ENCODE measurements around the gene RET.

Gene RET

DNA sequence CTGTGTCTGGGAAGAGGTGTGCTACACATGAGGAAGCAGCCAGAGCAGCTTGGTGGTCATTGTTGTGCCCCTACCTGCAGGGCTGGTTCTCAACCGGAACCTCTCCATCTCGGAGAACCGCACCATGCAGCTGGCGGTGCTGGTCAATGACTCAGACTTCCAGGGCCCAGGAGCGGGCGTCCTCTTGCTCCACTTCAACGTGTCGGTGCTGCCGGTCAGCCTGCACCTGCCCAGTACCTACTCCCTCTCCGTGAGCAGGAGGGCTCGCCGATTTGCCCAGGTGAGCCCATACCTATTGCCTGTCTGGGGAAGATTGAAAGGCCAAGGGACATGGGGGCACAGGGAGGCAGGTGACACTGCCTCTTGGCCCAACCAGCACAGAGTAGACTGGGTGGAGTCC is 32.1 kb downstream of the RET start:
- DNase-seq (ENCODE audit: low spot score) = no peak

DNA sequence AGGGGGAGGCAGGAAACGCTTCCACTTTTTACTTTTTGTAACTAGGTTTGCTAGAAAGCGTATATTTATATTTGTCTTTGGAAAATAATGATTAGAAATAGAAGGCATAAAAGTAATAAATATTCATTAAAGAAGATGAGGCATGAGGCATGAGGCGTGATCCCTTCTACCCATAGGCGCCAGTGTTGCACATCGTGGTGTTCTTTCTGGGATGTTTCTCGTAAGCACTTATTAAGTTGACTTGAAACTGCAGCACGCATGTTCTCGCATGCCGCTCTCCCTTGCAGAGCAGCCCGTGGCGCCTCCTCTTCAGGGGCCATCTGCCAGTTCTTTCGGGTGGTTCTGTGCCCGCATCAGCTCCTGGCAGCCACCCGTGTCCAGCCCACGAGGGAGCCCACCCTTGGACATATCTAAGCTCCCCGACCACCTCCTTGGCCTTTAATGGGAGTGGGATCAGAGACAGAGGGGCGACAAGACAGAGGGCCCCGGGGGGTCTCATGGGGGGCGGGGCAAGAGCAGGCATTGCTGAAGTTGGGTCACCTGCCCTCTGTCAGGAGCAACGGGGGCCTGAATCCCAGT is 32.9 kb downstream of the RET start:
- no peak for DNase-seq (ENCODE audit: low spot score)

DNA sequence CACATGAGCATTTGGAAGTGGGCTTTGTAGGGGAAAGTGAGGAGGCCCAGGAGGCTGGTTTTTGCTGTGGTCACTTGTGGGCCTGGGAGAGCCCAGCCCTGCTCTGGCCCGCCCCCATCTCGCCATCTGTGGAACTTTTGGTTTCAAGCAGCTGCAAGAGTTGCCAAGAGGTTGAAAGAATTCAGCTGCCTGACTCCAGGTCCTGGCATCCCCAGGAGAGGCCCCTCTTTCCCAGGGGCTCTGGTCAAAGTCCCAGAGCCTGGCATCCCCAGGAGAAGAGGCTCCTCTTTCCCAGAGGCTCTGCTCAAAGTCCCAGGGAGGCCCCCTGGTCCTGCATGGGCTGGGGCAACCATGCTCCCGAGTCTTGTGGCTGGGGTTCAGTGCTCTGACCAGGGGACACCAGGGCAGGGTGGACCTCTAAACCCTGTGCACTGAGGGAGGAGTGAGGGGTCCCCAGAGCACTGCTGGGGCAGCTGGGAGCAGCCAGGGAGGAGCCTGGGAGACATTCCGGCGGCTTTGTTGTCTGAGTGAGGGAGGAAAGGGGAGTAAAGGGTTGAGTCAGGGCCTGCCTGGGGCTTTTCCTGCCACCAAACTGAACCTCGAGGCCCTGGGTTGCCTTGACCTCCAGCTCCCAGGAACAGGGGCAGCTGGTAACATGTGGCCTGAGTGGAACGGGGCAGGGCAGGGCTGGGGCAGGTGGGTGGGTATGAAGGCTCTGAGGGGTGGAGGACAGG is 33.6 kb downstream of the RET start:
- no peak for DNase-seq (ENCODE audit: low spot score)

DNA sequence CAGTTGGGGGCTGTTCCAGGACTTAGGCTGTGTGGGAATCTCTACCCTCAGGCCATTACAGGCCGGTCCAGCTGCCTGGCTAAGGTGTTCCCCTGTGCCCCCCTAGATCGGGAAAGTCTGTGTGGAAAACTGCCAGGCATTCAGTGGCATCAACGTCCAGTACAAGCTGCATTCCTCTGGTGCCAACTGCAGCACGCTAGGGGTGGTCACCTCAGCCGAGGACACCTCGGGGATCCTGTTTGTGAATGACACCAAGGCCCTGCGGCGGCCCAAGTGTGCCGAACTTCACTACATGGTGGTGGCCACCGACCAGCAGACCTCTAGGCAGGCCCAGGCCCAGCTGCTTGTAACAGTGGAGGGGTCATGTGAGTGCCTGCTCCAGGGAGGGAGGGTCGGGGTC is 34.2 kb downstream of the RET start:
- DNase-seq (ENCODE audit: low spot score) = no peak

DNA sequence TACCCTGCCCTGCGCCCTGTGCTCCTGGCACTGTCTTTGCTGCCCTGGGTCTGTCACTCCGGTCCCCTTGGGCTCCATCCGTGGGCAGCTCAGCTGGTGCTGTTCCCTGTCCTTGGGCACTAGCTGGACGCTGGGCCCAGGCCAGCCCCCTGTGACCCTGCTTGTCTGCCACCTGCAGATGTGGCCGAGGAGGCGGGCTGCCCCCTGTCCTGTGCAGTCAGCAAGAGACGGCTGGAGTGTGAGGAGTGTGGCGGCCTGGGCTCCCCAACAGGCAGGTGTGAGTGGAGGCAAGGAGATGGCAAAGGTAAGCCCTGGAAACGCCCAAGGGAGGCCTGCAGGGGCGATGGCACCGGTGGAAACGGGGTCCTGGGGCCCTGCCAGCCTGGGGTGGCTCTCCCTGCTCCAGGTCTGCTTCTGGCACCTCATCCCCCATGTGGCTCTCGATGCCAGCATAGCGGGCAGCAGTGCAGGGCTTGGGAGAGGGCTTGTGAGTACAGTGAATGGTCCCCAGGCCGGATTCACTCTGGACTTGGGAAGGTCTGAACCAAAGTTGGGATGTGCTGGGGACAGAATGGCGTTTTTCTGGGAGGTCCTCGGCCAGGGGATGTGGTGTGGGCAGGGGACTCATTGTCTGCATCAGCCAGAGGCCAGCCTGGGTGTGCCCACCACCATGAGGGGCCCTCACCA is 35.2 kb downstream of the RET start:
- no peak for DNase-seq (ENCODE audit: low spot score)

DNA sequence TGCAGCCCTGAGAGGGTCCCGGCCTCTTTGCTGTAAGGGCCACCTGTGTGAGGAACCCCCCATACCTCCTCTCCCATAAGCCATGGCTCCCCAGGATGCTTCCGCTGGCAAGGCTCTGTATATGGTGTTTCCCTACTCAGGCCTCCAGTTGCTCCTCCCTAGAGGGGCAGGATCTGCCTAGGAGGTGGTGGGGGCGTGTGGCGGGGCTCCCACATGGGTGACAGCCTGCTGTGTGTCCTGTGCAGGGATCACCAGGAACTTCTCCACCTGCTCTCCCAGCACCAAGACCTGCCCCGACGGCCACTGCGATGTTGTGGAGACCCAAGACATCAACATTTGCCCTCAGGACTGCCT is 35.7 kb downstream of the RET start:
- DNase-seq (ENCODE audit: low spot score) = no peak

DNA sequence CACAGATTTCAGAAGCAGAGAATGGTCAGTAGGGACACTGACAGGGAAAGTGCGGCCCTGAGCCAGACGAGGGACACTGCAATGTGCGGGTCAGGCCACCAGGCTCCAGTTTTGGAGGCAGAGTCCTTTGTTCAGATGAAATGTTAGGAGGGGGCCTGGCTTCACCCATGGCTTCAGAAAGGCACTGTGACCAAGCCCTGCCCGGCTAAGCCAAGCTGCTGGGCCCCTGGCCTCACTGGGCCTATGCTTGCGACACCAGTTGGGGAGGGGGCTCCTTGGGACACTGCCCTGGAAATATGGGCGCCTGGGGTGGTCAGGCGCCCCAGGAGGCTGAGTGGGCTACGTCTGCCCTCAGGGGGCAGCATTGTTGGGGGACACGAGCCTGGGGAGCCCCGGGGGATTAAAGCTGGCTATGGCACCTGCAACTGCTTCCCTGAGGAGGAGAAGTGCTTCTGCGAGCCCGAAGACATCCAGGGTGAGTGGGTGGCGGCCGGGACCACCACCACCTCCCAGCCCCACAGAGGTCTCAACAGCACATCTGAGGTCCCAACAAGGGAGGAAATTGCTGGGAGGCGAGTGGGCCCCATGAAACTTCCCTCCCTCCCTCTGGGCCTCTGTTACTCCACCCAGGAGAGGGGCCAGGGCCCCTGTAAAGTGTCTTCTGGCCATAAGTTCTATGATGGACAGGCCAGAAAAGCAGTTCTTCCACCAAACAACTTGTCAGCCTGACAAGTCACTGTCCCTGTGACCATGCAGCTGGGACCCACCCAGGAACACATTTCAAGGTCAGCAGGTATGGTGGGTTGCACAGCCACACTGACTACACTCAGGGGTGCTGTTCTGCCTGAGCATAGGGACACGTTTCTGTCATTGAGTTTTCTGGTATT is 36.6 kb downstream of the RET start:
- DNase-seq (ENCODE audit: low spot score) = no peak

DNA sequence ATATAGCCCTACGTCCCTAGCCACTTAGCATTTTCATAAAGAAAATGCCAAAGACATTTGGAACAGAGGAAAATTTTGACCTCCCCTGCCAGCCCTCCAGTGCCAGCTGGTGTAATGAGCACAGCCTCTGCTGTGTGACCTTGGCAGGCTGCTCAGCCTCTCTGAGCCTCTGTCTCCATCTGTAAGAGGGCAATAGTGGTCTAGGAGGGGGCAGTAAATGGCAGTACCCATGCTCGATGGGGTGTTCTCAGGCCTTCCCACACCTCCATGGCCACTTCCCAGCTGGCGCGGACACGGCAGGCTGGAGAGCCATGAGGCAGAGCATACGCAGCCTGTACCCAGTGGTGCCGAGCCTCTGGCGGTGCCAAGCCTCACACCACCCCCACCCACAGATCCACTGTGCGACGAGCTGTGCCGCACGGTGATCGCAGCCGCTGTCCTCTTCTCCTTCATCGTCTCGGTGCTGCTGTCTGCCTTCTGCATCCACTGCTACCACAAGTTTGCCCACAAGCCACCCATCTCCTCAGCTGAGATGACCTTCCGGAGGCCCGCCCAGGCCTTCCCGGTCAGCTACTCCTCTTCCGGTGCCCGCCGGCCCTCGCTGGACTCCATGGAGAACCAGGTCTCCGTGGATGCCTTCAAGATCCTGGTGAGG is 37.3 kb downstream of the RET start:
- no peak for DNase-seq (ENCODE audit: low spot score)

DNA sequence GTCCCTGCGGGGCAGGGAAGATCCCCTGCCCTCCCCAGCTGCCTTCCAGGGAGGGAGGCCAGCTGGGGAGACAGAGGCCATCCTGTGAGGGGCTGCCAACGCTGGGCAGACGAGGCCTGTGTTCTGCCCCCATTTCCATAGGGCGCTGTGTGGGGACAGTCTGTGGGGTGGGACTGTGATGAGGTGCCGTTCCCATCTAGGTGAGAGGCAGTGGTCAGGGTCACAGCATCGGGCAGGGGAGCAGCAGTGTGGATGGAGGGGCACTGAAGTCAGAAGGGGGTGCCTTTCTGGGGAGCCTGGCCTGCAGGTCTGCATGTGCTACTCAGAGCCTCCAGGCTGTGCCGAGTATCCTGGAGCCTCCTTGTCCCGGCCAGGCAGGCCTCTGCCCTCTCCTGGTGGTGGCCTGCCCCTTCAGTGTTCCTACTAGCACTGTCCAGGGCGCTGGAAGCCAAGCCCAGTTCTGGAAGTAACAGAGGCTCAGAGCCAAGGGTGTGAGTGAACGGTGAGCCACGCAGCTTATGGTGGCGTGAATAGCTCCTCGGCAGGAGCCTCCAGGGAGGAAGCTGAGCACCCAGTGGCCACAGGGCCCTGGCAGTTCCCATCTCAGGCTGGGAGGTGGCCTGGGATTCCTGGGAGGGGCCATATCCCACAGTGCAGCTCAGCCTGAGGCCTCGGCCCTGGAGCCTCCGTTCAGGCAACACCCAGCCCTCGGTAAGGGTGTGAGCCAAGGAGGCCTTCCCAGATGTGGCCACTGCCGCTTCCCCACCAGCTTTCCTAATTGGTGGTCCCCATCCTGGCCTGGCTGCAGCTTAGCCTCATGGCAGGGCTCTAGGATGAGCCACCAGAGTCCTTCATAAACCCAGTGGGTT is 38.1 kb downstream of the RET start:
- DNase-seq (ENCODE audit: low spot score) = no peak

DNA sequence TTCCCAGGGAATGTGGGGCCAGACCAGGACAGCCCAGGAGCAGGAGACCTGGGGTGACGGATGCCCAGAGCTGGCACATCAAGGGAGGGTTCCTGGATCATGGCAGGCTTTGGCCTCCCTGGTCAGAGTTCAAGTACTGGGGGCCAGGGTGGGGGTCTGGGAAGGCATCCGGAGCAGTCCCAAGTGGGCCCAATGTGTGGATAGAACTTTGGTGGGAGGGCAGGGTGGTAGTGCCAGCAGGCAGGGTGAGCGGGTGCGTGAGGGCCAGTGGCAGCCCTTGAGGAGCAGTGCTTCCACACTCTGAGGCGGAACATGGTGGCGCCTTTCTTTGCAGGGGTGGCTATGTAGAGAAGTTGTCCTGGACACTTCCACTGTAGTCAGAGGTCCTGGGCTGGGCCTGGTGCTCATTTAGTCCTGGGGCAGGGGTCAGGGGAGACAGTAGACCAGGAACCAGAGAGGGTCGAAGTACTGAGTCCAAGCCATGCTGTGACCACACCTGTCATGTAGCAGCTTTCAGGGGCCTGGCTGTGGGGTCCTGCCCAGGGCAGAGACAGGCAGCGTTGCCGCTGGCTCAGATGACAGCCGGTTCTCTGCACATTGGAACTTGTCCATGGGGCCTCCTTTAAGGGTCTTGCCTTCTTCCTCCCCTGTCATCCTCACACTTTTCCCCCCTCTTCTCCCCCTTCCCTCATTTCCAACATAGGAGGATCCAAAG is 39.2 kb downstream of the RET start:
- no peak for DNase-seq (ENCODE audit: low spot score)

DNA sequence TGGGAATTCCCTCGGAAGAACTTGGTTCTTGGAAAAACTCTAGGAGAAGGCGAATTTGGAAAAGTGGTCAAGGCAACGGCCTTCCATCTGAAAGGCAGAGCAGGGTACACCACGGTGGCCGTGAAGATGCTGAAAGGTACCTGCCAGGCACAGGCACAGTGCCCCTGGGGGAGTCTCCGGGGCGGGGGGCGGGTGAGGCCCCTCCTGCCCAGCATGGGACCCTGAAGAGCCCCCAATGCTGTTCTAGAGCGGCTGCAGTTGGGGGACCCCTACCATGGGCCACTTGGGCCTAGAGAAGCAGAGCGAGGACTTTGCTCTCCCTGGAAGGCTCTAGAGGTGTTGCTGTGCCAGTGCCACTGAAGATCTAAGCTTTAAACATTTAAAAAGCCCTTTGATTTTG is 39.7 kb downstream of the RET start:
- DNase-seq (ENCODE audit: low spot score) = no peak

DNA sequence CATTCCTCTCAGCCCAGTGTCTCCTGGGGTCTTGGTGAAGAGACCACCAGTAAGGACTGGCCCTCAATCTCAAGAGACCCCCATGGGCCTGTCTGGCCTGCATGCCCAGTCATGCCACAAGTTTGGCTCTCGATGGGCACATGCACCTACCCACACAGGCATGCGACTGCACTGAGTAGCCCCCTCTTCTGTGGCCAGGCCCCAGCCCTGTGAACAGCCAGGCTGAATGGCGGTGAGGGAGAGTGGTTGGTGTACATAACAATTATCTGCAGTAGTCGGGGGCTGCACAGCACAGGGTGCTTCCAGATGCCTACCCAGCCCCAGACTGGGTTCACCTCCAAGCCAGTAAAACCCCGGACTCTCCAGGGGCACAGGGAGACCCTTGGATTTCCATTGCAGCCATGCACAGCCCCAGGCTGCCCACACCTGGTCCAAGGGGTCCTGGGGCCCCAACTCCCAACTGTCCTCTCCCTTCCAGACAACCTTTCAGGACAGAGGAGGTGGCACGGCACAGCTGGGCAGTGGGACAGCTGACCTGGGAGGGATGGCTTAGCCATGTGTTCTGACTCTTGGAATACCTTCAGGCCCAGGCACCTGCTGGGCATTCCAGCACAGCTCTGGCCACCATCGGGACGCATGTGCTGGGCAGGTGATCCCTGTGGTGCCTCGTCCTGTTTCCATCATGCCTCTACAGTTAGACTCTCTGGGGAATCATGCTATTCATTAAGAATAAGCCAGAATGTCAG is 40.3 kb downstream of the RET start:
- no peak for DNase-seq (ENCODE audit: low spot score)

DNA sequence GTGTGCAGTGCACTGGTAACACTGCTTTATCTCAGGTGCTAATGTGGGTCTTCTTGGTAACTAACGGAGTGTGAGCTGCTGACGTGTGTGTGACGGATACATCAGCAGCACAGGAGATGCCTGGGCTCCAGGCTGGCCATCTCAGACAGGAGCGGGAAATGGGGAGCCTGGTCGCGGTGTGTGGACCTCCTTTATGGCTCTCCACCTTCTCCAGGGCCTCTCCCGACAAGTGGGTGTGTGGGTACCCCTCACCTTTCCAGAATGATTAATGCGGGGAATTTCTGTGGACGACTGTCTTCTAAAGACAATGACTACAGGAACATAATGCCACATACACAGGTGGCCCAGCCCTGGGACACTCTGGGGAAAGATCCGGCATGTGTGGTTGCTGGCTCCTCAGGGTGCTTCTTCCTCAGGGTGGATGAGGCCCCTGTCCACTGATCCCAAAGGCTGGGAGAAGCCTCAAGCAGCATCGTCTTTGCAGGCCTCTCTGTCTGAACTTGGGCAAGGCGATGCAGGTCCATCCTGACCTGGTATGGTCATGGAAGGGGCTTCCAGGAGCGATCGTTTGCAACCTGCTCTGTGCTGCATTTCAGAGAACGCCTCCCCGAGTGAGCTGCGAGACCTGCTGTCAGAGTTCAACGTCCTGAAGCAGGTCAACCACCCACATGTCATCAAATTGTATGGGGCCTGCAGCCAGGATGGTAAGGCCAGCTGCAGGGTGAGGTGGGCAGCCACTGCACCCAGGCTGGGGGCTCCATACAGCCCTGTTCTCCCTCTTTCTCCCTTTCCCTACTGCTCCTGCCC is 41.1 kb downstream of the RET start:
- no peak for DNase-seq (ENCODE audit: low spot score)

DNA sequence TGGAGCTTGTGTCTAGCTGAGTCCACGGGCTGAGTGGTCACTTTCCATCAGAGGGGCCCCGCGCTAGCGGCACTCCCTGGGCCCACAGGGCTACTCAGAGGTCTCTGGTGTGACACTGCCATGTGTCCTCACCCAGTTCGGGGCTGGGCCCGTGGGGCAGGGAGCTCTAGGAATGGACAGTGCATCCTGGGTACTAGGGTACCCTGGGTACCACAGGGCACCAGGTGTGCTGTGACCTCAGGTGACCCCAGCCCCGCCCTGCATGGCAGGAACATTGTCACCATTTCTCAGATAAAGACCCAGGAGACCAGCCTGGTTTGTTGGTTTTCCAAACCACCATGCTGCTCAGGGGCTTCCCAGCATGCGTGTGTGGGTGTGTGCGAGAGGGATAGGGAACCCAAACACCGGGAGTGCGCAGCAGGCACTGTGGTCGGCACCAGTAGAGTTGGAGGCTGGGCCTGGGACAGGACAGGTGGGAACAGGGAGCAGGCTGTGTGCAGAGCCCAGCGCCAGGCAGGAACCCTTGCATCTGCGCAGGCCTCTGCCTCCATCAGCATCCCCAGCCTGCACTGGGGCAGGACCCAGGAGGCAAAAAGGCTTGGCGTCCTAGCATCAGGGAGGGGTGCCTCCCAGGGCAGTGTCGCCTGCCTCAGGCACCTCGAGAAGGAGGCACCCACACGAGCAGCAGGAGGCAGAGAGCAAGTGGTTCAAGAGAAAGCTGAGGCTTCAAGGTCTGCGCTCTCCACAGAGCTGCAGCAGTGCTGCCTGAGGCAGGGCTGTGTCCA is 42.0 kb downstream of the RET start:
- DNase-seq (ENCODE audit: low spot score) = no peak

DNA sequence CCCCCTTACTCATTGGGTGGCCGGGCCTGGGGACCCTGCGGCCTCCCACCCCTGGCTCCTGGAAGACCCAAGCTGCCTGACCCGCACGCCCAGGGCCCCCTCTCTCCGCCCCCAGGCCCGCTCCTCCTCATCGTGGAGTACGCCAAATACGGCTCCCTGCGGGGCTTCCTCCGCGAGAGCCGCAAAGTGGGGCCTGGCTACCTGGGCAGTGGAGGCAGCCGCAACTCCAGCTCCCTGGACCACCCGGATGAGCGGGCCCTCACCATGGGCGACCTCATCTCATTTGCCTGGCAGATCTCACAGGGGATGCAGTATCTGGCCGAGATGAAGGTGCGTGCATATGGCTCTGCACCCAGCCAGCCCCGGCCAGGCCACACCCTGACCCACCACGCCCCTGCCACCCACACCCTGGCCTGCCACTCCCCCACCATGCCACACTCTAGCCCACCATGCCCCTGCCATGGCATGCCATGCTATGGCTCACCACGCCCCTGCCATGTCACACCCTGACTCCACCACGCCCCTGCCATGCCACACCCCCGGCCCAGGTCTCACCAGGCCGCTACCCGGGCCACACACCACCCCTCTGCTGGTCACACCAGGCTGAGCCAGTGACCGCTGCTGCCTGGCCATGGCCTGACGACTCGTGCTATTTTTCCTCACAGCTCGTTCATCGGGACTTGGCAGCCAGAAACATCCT is 42.7 kb downstream of the RET start:
- DNase-seq (ENCODE audit: low spot score) = no peak

DNA sequence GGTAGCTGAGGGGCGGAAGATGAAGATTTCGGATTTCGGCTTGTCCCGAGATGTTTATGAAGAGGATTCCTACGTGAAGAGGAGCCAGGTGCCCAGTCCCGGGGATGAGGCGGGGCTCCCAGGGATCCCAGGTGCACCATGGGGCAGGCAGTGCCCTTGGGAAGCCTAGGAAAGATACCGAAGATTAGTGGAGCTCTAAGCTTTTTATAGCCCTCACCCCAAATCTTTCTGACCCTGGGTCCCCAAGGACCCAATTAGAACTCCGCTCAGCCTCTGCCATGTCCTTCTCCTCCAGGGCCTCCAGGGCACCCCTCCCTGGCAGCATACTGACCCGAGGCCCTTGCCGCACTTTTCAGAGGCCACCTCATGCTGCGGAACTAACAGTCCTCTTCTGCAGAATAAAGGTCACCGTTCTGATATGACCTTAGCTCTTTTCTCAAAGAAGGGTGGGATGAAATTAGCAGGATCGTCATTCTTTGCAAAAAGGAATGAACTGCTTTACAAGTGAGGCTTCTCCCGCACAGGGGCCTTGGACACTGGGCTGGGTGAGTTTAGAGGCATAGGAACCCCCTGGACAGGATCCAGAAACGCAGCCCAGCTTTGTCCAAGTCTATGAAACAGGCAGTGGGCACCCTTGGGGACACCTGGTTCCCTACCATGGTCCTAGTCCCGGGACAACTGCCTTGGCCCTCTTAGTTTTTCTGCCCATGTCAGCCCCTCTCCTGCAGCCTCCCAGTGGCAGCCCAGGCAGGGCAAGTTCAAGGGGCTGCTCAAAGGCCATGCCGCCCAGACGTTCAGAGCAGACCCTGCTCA is 43.5 kb downstream of the RET start:
- DNase-seq (ENCODE audit: low spot score) = no peak

DNA sequence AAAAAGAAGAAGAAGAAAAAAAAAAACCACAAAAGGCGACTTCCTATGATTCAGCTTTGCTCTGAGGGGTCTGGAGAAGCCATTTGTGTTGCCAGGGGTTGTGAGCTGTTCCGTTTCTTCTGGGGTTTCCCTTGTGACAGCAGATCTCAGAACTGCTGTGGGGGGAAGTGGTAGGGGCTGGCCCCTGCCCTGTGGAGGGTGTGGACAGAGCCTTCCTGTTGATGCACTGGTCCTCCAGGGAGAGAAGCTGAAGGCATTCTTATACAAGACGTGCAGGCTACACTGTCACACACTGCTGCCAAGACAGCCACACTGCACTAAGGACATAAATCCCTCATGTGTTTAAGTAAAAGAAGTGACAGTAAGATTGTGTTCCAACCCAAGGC is 44.1 kb downstream of the RET start:
- peak; percentile 71 for DNase-seq (ENCODE audit: low spot score)
